Fibroblast of the aortic adventitia (primary cell): Measurements from ENCODE around the gene CARNS1. TPM values are rescaled to one million over a fixed set of nuclear protein-coding genes. Genes with fewer than 3 reads are reported as not detected.
A peak's percentile ranks its signal among the peaks of the same experiment; 100 is the strongest.
"Not testable (repeated sequence)": the region's sequence is repeated elsewhere in the genome, so short reads cannot be mapped to it uniquely, and the experiment has no call there.

Source experiments
- DNase-seq: peaks from one replicate; pipeline ENCODE4 v3.0.0-alpha.2; 2010; ENCODE audit warnings: low read depth
- H3K4me3 ChIP-seq: 2 replicates; pipeline ENCODE4 v1.5.1; 2011; ENCODE audit warnings: low read depth, mild to moderate bottlenecking, control low read depth, low read length, moderate library complexity
- total RNA-seq: library from RNA; depleted of rRNA; stranded (reverse); fragments of >200 nt; gene quantifications from 2 replicates; pipeline ENCODE4 v1.2.3, GENCODE V29; 2012; ENCODE audit warnings: low replicate concordance
- TF ChIP-seq, protein P1 (sequence below): IDR thresholded peaks from 2 replicates; pipeline ENCODE4 v1.5.1; 2011; ENCODE audit warnings: mild to moderate bottlenecking, low read length, control low read depth, inconsistent platforms; ENCODE audit not compliant: insufficient read depth

CARNS1 gene
- total RNA-seq, 1 donor, result 0.09 TPM

GRCh38 chr11:67457453-67457852 lies 42.0 kb downstream of the CARNS1 start:
- no peak for DNase-seq
- TF ChIP-seq, protein P1, sequence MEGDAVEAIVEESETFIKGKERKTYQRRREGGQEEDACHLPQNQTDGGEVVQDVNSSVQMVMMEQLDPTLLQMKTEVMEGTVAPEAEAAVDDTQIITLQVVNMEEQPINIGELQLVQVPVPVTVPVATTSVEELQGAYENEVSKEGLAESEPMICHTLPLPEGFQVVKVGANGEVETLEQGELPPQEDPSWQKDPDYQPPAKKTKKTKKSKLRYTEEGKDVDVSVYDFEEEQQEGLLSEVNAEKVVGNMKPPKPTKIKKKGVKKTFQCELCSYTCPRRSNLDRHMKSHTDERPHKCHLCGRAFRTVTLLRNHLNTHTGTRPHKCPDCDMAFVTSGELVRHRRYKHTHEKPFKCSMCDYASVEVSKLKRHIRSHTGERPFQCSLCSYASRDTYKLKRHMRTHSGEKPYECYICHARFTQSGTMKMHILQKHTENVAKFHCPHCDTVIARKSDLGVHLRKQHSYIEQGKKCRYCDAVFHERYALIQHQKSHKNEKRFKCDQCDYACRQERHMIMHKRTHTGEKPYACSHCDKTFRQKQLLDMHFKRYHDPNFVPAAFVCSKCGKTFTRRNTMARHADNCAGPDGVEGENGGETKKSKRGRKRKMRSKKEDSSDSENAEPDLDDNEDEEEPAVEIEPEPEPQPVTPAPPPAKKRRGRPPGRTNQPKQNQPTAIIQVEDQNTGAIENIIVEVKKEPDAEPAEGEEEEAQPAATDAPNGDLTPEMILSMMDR, result no peak
- H3K4me3 ChIP-seq, result no peak overlapping the region

- TF ChIP-seq, protein P1, result no peak
- DNase-seq, result no peak
- H3K4me3 ChIP-seq, result no peak overlapping the region
These were observed 42.8 kb downstream of the CARNS1 start for GRCh38 chr11:67458266-67458665.

GRCh38 chr11:67463186-67463585 lies 47.7 kb downstream of the CARNS1 start:
- TF ChIP-seq, protein P1, result no peak
- DNase-seq, result no peak
- no peak overlapping the region for H3K4me3 ChIP-seq

GRCh38 chr11:67463680-67464410 lies 48.4 kb downstream of the CARNS1 start:
- no peak for DNase-seq
- TF ChIP-seq, protein P1, result no peak
- H3K4me3 ChIP-seq, result no peak overlapping the region

DNA sequence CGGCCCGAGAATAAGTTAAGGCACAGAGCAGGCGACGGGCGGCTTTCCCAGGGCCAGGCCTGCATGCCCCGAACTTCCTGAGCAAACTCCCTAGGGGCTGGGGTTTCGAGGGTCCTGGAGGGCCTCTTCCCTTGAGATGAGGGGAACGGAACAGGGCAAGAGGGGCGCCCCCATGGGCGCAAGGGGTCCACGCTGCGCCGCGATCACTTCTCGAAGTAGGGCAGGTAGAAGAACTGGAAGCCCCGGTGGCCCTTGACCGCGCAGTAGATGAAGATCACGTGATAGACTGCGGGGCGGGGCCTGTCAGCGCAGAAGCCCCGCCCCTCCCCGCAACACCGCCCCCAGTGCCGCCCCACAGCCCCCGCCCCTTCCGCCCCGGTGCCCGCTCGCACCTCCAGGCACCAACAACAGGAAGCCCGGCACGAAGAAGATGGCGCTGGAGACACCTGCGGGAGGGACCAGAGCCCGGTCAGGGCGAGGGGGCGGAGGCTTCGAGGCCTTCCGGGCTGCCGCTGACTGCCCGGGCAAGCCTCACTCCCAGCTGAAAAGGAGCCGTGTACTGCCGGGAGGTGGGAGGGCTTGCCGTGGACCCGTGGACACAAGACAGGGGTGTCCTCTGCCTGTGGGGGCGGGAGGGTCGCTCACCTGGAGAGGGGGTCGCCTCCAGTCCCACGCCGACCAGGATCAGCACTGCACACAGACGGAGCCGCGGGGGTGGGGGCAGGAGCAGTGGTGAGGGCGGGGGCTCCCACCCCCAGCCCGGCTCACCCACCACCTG lies 49.1 kb downstream of the CARNS1 start:
- TF ChIP-seq, protein P1, result no peak
- peak; percentile 28 for DNase-seq
- H3K4me3 ChIP-seq, result peak overlapping the region; percentile 67

- peak overlapping the region; percentile 67 for H3K4me3 ChIP-seq
- TF ChIP-seq, protein P1, result no peak
- DNase-seq, result no peak
These were observed 49.7 kb downstream of the CARNS1 start for GRCh38 chr11:67465189-67465510.

DNA sequence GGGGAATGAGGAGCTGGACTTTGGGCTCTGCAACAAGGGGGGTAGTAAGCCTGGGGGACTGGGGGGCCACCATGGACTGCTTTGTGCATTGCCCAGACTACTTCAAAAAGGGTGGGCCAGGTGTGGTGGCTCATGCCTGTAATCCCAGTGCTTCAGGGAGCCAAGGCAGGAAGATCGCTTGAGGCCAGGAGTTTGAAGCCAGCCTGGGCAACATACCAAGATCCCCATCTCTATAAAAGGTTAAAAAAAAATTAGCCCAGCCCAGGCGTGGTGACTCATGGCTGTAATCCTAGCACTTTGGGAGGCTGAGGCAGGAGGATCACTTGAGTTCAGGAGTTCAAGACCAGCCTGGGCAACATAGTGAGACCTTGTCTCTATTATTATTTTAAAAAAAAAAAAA lies 50.1 kb downstream of the CARNS1 start:
- peak; percentile 61 for DNase-seq
- not testable (repeated sequence) for H3K4me3 ChIP-seq
